GM18951 (cell line): ENCODE measurements around the gene KLF9.

ENCODE experiments used
- POLR2A ChIP-seq: IDR thresholded peaks from 4 replicates; pipeline ENCODE4 v1.6.1; 2011; ENCODE audit warnings: mild to moderate bottlenecking; ENCODE audit not compliant: insufficient read length, insufficient read depth; ENCODE audit errors: extremely low read depth
- in situ Hi-C: fragments of 300-500 bp; cut with MboI; formaldehyde crosslinking; loops from one replicate; pipeline ENCODE4 v1.12.0; 2022; ENCODE audit warnings: low sequenced_read_pairs, mixed read lengths, inconsistent platforms; ENCODE audit not compliant: unreplicated experiment

KLF9 gene

DNA sequence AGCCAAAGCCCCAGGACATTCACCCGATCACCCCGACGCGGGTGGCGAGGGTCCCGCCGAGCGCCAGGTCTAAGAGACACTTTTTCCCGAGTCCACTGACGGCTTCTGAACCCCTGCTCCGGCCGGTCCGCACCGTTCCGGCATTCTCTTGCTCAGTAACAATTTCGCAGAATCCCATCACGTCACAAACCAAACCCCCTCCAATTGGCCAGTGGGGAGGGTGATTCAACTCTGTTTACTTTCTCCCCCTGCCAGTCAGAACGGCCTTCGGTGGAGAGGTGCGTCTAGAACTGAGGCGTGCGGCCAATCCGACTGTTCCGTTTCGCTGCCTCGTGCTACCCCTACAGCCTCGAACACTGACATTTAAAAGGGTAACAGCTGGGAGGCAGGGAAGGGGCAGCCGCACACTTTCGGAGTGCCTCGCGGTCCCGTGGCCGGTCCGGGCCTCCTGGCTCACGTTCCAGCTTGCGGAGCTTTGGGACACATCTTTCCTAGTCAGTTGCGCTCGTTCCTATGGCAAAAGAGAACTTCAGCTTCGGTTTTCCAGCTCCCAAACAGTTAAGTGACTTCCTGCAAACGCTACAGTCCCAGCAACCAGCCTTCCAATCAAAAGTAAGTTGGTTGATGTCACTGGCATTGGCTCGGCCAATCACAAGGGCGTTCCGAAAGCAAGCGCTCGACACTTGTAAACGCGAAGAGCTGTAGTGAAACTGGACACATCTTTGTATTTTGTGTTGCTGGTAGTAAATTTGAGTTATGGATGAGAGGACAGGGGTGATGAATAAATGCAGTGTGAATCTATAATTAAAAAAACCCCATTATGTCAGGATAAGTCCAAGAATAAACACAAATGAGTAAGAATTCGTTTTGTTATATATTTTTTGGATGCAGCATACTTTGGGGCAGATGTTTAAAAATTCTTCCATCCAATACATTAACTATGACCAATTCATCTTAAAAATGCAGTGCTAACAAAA is at the start of gene KLF9:
TSS of gene KLF9 (minus strand) at position 859 of the 977 bp plus-strand sequence. CDS start 1,294 bp downstream, outside the sequence.
- in situ Hi-C loops = no loop called here
- TF ChIP-seq POLR2A = peak; percentile 14

GRCh38 chr9:70463877-70464276 is 49.4 kb upstream of the KLF9 start:
- in situ Hi-C loops = no loop called here
- TF ChIP-seq POLR2A = no peak

- in situ Hi-C loops = no loop called here
- TF ChIP-seq POLR2A = no peak
These were observed 47.8 kb upstream of the KLF9 start for GRCh38 chr9:70462300-70462699.

GRCh38 chr9:70457235-70457634 is 42.8 kb upstream of the KLF9 start:
- no peak for TF ChIP-seq POLR2A
- in situ Hi-C loops = no loop called here

GRCh38 chr9:70455993-70456704 is 41.7 kb upstream of the KLF9 start:
- in situ Hi-C loops = no loop called here

DNA sequence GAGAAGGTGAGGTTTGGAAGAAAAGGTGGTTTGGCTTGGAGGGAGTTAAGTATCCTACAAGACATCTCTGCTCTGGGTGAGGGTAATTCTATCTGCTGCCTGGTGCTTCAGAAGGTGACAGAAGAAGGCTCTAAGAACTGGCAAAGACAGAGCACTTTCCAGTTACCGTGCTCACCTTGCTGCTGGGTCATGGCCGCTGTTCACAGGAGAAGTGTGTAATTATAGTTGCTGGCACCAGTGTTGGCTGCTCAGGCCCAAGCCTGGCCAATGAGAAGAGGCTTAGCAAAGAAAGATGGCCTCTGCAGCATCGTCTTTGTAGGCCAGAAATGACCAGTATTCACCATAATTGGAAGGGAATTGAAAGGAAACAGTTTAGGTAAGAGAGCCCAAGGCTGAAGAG is 37.9 kb upstream of the KLF9 start:
- in situ Hi-C loops = no loop called here
- TF ChIP-seq POLR2A = no peak

More at GRCh38 chr9:70455993-70456704, 41.7 kb upstream of the KLF9 start:
- no peak for TF ChIP-seq POLR2A

GRCh38 chr9:70451765-70452164 is 37.3 kb upstream of the KLF9 start:
- in situ Hi-C loops = no loop called here
- no peak for TF ChIP-seq POLR2A

GRCh38 chr9:70450738-70451137 is 36.3 kb upstream of the KLF9 start:
- in situ Hi-C loops = no loop called here
- no peak for TF ChIP-seq POLR2A

GRCh38 chr9:70449461-70449860 is 35.0 kb upstream of the KLF9 start:
- in situ Hi-C loops = no loop called here
- TF ChIP-seq POLR2A = no peak

DNA sequence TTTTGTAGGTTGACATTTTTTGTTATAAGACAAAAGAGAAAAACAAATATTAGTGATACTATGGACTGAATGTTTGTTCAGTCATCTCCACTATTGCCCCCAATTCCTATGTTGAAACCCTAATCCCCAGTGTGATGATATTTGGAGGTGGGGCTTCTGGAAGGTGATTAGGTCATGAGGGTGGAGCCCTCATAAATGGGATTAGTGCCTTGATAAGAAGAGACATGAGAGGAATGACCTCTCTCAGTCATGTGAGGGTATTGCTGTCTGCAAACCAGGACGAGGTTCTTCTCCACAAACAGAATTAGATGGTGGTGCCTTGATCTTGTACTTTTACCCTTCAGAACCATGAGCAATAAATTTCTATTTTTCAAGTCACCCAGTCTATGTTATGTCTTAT is 34.5 kb upstream of the KLF9 start:
- in situ Hi-C loops = no loop called here

GRCh38 chr9:70444904-70445303 is 30.4 kb upstream of the KLF9 start:
- TF ChIP-seq POLR2A = no peak
- in situ Hi-C loops = no loop called here

More for the DNA sequence above, 34.5 kb upstream of the KLF9 start:
- TF ChIP-seq POLR2A = no peak

DNA sequence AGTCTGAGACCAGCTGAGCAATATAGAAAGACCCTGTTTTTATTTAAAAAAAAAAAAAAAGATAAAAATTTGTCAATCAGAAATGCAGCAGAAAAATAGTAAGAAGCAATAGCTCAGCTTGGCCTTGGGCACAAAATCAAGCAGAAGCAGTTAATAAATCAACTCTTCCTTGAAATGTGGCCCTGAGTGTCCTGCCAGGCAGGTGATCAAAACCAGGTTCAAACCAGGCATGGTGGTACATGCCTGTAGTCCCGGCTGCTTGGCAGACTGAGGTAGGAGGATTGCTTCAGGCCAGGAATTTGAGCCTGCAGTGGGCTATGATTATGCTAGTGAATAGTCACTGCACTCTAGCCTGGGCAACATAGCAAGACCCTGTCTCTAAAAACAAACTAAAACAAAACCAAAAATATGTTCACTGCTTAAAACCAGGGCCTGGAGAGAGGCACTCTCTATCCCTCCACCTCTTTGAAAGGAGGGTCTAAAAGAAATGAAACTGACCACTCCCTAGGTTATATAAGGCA is 27.9 kb upstream of the KLF9 start:
- in situ Hi-C loops = no loop called here
- no peak for TF ChIP-seq POLR2A

DNA sequence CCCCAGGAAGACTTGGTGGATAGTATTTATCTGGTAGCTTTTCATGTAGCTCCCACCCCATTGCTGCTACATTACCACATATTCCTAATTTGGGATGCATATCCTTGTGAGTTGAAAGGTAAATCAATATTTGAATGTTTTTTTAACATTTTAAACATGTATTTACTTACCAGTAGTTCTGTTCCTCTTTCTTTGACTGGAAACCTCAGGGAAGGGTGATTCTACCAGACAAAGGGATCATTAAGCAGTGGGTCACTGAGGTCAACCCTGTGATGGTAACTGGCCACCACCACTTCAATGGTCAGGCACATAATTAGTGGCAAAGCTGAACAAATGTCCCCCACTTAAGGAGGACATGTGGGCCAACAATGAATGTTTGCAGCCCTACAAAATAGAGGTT is 27.2 kb upstream of the KLF9 start:
- in situ Hi-C loops = no loop called here
- TF ChIP-seq POLR2A = no peak
